PC-3 (cell line): ENCODE measurements around the gene PPFIBP2. TPM values are rescaled to one million over a fixed set of nuclear protein-coding genes. Genes with fewer than 3 reads are reported as not detected.
A peak's percentile ranks its signal among the peaks of the same experiment; 100 is the strongest.

Source experiments
- ATAC-seq: fragments of 200-7000 bp; cut with Tn5 transposase; 2 replicates; pipeline ENCODE4 v1.9.1; 2020; ENCODE audit warnings: mild to moderate bottlenecking, moderate library complexity
- BruUV-seq: library from RNA; stranded (reverse); fragments of 400-500 nt; replicated peaks from 2 replicates; lab custom pipeline; 2021; lab: Mats Ljungman, UMichigan
- CTCF ChIA-PET: fragments of 300-600 bp; sonication (Branson Sonifier 250); formaldehyde crosslinking; loops from one replicate; lab custom pipeline; 2022; ENCODE audit warnings: antibody characterized with exemption; lab: Charles Lee
- POLR2A ChIA-PET: fragments of 300-600 bp; sonication (Branson Sonifier 250); formaldehyde crosslinking; loops from one replicate; lab custom pipeline; 2022; ENCODE audit warnings: antibody characterized with exemption; ENCODE audit not compliant: unreplicated experiment; lab: Charles Lee
- DNase-seq: peaks from one replicate; pipeline ENCODE4 v3.0.0-alpha.2; 2015
- H2AFZ ChIP-seq: fragments of 300-600 bp; sonication (generic); 2 replicates; pipeline ENCODE4 v1.6.0; 2016; ENCODE audit warnings: antibody characterized with exemption, low read length
- H3F3A ChIP-seq: fragments of 300-600 bp; sonication (generic); one replicate; pipeline ENCODE4 v1.6.0; 2017; ENCODE audit warnings: antibody characterized with exemption, low read length, control low read depth, mild to moderate bottlenecking; ENCODE audit not compliant: unreplicated experiment
- H3K27ac ChIP-seq: fragments of 300-600 bp; sonication (generic); 2 replicates; pipeline ENCODE4 v1.5.1; 2016; ENCODE audit warnings: mild to moderate bottlenecking, low read length
- H3K27me3 ChIP-seq: fragments of 300-600 bp; sonication (generic); 2 replicates; pipeline ENCODE4 v1.6.1; 2016; ENCODE audit warnings: low read length, mixed read lengths
- H3K36me3 ChIP-seq: fragments of 300-600 bp; sonication (generic); 2 replicates; pipeline ENCODE4 v1.6.1; 2016; ENCODE audit warnings: low read depth, mixed run types, low read length, mixed read lengths
- H3K4me1 ChIP-seq: fragments of 300-600 bp; sonication (generic); 2 replicates; pipeline ENCODE4 v1.5.1; 2016; ENCODE audit warnings: low read length; ENCODE audit not compliant: insufficient read depth
- H3K4me2 ChIP-seq: fragments of 300-600 bp; sonication (generic); 2 replicates; pipeline ENCODE4 v1.6.0; 2016; ENCODE audit warnings: low read length
- H3K4me3 ChIP-seq: fragments of 300-600 bp; sonication (generic); 2 replicates; pipeline ENCODE4 v1.5.1; 2016; ENCODE audit warnings: mild to moderate bottlenecking, low read length, mixed read lengths
- H3K79me2 ChIP-seq: fragments of 300-600 bp; sonication (generic); 2 replicates; pipeline ENCODE4 v1.6.1; 2017; ENCODE audit warnings: low read length, mixed read lengths
- H3K9ac ChIP-seq: fragments of 300-600 bp; sonication (generic); 2 replicates; pipeline ENCODE4 v1.6.0; 2016; ENCODE audit warnings: mild to moderate bottlenecking, low read length
- H3K9me2 ChIP-seq: fragments of 300-600 bp; sonication (generic); replicated peaks from 2 replicates; pipeline ENCODE4 v1.6.1; 2016; ENCODE audit warnings: mixed run types, low read length, mixed read lengths
- H3K9me3 ChIP-seq: fragments of 300-600 bp; sonication (generic); 2 replicates; pipeline ENCODE4 v1.6.1; 2016; ENCODE audit warnings: low read length, mixed read lengths
- H4K20me1 ChIP-seq: fragments of 300-600 bp; sonication (generic); 2 replicates; pipeline ENCODE4 v1.6.1; 2016; ENCODE audit warnings: low read length, mixed read lengths
- EZH2 ChIP-seq: fragments of 300-600 bp; sonication (generic); IDR thresholded peaks from one replicate; pipeline ENCODE4 v1.6.1; 2017; ENCODE audit warnings: antibody characterized with exemption, mild to moderate bottlenecking, low read length; ENCODE audit not compliant: unreplicated experiment
- EZH2phosphoT487 ChIP-seq: fragments of 300-600 bp; sonication (generic); IDR thresholded peaks from 2 replicates; pipeline ENCODE4 v1.6.1; 2018; ENCODE audit warnings: mild to moderate bottlenecking, antibody characterized with exemption, low read length, borderline replicate concordance
- intact Hi-C: fragments of 100-400 bp; cut with micrococcal nuclease; formaldehyde crosslinking; loops from 2 replicates; pipeline ENCODE4 v1.9.0; 2023
- total RNA-seq: library from RNA; depleted of rRNA; stranded (reverse); fragments of >200 nt; gene quantifications from 2 replicates; pipeline ENCODE4 v1.2.3, GENCODE V29; 2014
- TF ChIP-seq, protein P1 (sequence below): fragments of 300-600 bp; sonication (generic); conservative IDR thresholded peaks from 2 replicates; pipeline ENCODE4 v1.5.1; 2017; ENCODE audit warnings: antibody characterized with exemption, low read depth, mild to moderate bottlenecking, low read length

The PPFIBP2 gene
- total RNA-seq, 1 experiment from 2014 or later: 3.2 TPM

DNA sequence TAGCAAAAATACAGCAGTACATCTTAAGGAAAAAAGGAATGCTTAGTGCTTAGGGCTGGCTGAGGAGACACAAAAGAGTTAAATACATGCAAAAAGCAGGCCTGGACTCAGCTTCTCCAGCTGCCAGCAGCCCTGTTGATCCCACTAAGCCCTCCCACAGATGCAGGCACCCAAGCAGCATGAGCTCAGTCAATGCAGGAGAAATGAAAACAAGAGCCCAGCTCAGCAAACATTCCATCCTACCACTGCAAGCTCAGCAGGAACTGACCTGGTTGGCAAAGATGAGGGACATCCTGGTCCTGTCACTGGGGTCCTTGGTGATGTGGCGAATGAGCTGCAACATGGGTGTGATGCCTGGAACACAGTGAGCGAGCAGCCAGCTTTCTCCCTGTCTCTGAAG is 153.7 kb downstream of the PPFIBP2 start:
- Histone ChIP-seq H3K9ac (no peak overlapping the region), H3K36me3 (no peaks in the 10 kb centered on the region), H3K9me3 (no peaks in the 10 kb centered on the region), H3K27ac (no peak overlapping the region), H3K4me2 (no peak overlapping the region), H3F3A (no peaks in the 10 kb centered on the region), H3K4me1 (peaks cover 10% of the 10 kb centered on the region), H3K27me3 (no peaks in the 10 kb centered on the region), H4K20me1 (no peaks in the 10 kb centered on the region), H2AFZ (no peak overlapping the region), H3K4me3 (no peak overlapping the region), H3K9me2 (no peaks in the 10 kb centered on the region), H3K79me2 (no peaks in the 10 kb centered on the region)
- ChIA-PET CTCF (no interaction called here), POLR2A (no interaction called here)
- BruUV-seq: no TSS peak
- TF ChIP-seq EZH2phosphoT487: no peak
- TF ChIP-seq EZH2: no peak
- TF ChIP-seq, protein P1, sequence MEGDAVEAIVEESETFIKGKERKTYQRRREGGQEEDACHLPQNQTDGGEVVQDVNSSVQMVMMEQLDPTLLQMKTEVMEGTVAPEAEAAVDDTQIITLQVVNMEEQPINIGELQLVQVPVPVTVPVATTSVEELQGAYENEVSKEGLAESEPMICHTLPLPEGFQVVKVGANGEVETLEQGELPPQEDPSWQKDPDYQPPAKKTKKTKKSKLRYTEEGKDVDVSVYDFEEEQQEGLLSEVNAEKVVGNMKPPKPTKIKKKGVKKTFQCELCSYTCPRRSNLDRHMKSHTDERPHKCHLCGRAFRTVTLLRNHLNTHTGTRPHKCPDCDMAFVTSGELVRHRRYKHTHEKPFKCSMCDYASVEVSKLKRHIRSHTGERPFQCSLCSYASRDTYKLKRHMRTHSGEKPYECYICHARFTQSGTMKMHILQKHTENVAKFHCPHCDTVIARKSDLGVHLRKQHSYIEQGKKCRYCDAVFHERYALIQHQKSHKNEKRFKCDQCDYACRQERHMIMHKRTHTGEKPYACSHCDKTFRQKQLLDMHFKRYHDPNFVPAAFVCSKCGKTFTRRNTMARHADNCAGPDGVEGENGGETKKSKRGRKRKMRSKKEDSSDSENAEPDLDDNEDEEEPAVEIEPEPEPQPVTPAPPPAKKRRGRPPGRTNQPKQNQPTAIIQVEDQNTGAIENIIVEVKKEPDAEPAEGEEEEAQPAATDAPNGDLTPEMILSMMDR: no peak
- intact Hi-C loops: no loop called here
- DNase-seq: no peak
- ATAC-seq: no peak

DNA sequence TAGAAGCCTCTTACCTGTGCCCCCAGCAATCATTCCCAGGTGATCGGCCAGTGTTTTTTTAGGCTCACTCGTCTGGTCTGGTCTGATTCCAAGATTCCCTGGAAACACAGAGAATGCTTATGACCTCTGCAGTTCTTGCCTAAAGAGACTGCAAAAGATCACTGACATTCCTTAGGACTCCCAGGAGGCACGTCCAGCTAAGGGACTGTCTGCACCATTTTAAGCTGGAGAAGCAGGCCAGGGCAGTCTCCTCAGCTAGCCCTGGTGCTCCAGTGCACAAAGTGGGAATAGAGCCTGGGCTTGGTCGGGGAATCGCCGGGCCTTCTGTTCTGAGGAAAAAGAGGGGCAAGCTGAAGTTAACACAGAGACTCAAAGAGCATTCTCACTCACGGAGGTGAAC is 154.7 kb downstream of the PPFIBP2 start:
- Histone ChIP-seq H3K9me3 (no peaks in the 10 kb centered on the region), H3F3A (no peaks in the 10 kb centered on the region), H3K4me1 (peaks cover 10% of the 10 kb centered on the region), H3K9ac (no peak overlapping the region), H4K20me1 (no peaks in the 10 kb centered on the region), H3K4me3 (no peak overlapping the region), H3K27me3 (no peaks in the 10 kb centered on the region), H3K79me2 (no peaks in the 10 kb centered on the region), H3K27ac (peak overlapping the region; percentile 55), H3K9me2 (no peaks in the 10 kb centered on the region), H3K4me2 (no peak overlapping the region), H2AFZ (no peak overlapping the region), H3K36me3 (no peaks in the 10 kb centered on the region)
- TF ChIP-seq, protein P1: no peak
- TF ChIP-seq EZH2phosphoT487: no peak
- TF ChIP-seq EZH2: no peak
- intact Hi-C loops: no loop called here
- ATAC-seq (no peak), DNase-seq (no peak)
- CTCF ChIA-PET: no interaction called here
- POLR2A ChIA-PET: no interaction called here
- no TSS peak for BruUV-seq

DNA sequence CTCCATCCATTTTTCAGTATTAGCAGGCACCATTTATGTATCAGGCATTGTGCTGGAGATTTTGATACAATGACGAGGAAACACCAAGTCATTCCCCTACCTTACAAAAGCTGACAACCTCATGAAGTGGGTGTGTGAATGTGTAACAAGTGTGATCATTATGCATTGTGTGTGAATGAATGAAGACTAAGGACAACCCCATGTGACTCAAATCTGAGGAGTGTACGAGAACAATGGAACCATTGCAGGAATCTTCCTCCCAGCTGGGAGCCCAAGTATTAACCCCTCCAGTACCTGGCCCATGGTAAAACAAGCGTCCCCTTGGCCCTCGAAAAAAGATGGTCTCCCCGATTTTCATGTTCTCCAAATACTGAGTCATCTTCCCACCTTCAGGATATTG is 155.1 kb downstream of the PPFIBP2 start:
- no peak for ATAC-seq
- Histone ChIP-seq H3K4me2 (no peak overlapping the region), H3K9me2 (no peaks in the 10 kb centered on the region), H3K4me1 (peaks cover 10% of the 10 kb centered on the region), H3K9ac (no peak overlapping the region), H3F3A (no peaks in the 10 kb centered on the region), H3K36me3 (no peaks in the 10 kb centered on the region), H2AFZ (no peak overlapping the region), H3K4me3 (no peak overlapping the region), H4K20me1 (no peaks in the 10 kb centered on the region), H3K27ac (peak overlapping the region; percentile 55; the same call in 1 of the 2 replicates), H3K27me3 (no peaks in the 10 kb centered on the region), H3K79me2 (no peaks in the 10 kb centered on the region), H3K9me3 (no peaks in the 10 kb centered on the region)
- ChIA-PET CTCF (no interaction called here), POLR2A (no interaction called here)
- DNase-seq: peak; percentile 32
- intact Hi-C loops: no loop called here
- BruUV-seq: no TSS peak
- TF ChIP-seq, protein P1: no peak
- no peak for TF ChIP-seq EZH2
- no peak for TF ChIP-seq EZH2phosphoT487
